ENCODE measurements around the gene CHAC2.

- TF ChIP-seq CTCF (IDR thresholded peaks at IDR 0.05) = no peak
- TF ChIP-seq EZH2 (IDR thresholded peaks at IDR 0.05; ENCODE audit: borderline replicate concordance, insufficient read depth, low read depth, low read length, poor library complexity, severe bottlenecking) = no peak
Observed at GRCh38 chr2:53793821-53794220, 26.2 kb downstream of the CHAC2 start.

Measured in B cell (primary cell).